ENCODE measurements around the gene GDF9.

GRCh38 chr5:132887283-132887682 lies 21.0 kb upstream of the GDF9 start:
- TF ChIP-seq CTCF (conservative IDR thresholded peaks at IDR 0.05 in 1 of 2, IDR thresholded peaks at IDR 0.05 in 1 of 2; ENCODE audit: extremely low read depth in 1 of 2, insufficient read depth in 1 of 2, low read depth in 1 of 2, low read length in 2 of 2) (no peak), EZH2 (IDR thresholded peaks at IDR 0.05; ENCODE audit: borderline replicate concordance, low read length) (no peak)

All from mammary epithelial cell (primary cell).